Esophagus squamous epithelium (tissue), 4 donors: Measurements from ENCODE around the gene EWSR1.

Source experiments
- CTCF ChIP-seq, 6 experiments: fragments of 450-650 bp in 4 of 6; fragments of 200-600 bp in 2 of 6; sonication (generic) in 2 of 6; IDR thresholded peaks; one replicate each; pipeline ENCODE4 v1.5.1; 2016 to 2019; ENCODE audit warnings: antibody characterized with exemption in 6 of 6, mild to moderate bottlenecking in 4 of 6, moderate library complexity in 4 of 6
- POLR2A ChIP-seq, 4 donors: fragments of 450-650 bp; IDR thresholded peaks; one replicate each; pipeline ENCODE4 v1.6.1; 2017; ENCODE audit warnings: antibody characterized with exemption in 4 of 4, mild to moderate bottlenecking in 4 of 4, moderate library complexity in 3 of 4

GRCh38 chr22:29310065-29310862 lies 42.2 kb downstream of the EWSR1 start:
- no peak for TF ChIP-seq POLR2A (IDR thresholded peaks at IDR 0.05)
- no peak for TF ChIP-seq CTCF (IDR thresholded peaks at IDR 0.05)
